Measurements from ENCODE around the gene CAND2.
A peak's percentile ranks its signal among the peaks of the same experiment; 100 is the strongest.

Gene CAND2

GRCh38 chr3:12796171-12797123 lies at the start of gene CAND2:
TSS of gene CAND2 (plus strand) at chr3:12796680. CDS start at chr3:12796721, 41 bp downstream.
- no peak for DNase-seq (ENCODE audit: low spot score)

- no peak for DNase-seq (ENCODE audit: low spot score)
Measured at GRCh38 chr3:12748477-12748876, 48.0 kb upstream of the CAND2 start.

GRCh38 chr3:12750223-12750622 lies 46.3 kb upstream of the CAND2 start:
- no peak for DNase-seq (ENCODE audit: low spot score)

- DNase-seq (ENCODE audit: low spot score), result peak; percentile 5
Measured at GRCh38 chr3:12750658-12751071, 45.8 kb upstream of the CAND2 start.

DNA sequence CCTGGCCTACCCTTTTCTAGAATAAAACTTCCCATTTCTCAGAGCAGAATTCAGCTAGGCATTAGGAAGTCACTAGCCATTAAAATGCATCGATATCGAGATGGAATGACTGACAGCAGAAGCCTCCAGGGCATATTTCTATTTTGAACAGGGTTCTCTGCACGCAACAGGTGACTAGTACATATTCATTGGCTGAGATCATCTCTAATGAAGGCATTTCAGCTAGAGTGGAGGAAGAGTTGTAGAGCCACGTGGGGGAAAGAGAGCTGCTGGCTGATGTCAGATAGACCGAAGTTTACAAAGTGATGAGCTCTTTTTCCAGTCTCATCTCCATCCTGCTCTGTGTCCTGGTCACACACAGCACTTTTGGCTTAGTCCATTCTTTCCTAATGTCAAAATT lies 44.9 kb upstream of the CAND2 start:
- no peak for DNase-seq (ENCODE audit: low spot score)

DNA sequence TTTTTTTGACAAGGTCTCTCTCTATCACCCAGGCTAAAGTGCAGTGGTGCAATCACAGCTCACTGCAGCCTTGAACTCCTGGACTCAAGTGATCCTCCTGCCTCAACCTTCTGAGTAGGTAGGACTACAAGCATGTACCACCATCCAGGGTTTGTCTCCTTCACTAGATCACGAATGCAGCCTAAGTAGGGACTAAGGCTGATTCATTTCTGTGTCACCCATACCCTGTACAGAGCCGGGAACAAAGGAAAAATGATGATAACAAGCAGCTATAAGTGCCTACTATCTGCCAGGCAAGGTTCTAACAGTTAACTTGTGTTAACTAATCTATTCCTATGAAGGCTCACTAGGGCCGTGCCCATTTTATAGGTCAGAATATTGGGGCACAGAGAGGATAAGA lies 44.4 kb upstream of the CAND2 start:
- DNase-seq (ENCODE audit: low spot score), result no peak

DNA sequence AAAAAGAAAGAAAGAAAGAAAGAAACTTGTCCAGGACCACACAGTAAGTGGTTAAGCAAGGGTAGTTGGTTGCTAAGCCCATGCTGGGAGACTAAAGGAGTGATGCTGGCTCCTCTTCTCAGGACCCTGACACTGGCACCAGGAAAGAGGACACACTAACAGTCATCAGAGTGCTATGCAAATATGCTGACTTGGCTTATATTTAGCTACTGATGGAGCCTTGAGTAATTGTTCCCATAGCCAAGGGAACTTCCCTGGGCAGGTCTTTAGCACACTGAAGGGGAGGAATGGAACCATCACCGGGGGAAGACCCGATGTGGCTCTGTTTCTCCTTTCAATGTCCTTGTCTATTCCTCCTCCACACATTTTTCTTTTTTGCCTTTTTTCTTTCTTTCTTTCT lies 43.7 kb upstream of the CAND2 start:
- no peak for DNase-seq (ENCODE audit: low spot score)

DNA sequence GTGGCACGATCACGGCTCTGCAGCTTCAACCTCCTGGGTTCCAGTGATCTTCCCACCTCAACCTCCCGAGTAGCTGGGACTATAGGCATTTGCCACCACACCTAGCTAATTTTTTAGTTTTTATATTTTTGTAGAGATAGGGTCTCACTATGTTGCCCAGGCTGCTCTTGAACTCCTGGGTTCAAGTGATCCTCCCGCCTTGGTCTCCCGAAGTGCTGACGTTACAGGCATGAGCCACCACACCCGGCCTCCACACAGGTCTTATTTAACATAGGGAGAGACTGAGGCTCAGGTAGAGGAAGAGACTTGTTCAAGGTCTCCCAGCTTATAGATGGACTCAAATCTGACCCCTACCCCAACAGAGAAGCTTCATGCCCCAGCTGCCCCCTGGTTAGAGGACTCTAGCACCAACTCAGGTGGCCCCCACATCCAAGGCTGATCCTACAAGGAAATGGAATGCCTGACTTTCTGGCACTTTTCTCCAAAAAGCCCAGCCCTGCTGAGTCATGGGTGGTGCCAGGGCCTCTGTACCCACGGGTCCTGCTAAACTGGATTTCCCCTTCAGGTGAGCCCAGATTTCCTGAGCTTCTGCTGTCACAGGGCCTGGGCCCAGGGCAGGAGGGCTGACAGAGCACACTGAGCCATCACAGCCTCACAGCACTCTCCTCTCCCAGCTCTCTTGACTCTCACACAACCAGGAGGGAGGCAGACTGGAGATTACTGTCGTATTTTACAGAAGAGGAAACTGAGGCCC lies 43.0 kb upstream of the CAND2 start:
- no peak for DNase-seq (ENCODE audit: low spot score)

DNA sequence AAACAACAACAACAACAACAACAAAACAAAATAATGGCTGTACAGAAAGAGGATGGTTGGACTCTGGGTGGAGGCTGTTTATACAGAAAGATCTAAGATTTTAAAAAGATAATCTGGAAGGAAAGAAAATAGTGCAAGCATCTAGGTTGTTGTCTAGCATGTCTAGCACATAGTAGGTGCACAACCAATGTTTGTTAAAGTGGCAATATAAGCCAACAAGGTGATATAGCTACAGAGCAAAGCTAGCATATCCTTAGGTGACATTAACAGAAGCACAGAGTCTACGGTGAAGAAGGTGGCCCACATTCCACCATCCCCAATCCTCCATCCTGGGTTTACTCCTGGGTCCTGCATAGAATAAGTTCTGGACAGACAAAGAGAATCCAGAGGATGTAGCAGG lies 42.2 kb upstream of the CAND2 start:
- DNase-seq (ENCODE audit: low spot score), result no peak

DNA sequence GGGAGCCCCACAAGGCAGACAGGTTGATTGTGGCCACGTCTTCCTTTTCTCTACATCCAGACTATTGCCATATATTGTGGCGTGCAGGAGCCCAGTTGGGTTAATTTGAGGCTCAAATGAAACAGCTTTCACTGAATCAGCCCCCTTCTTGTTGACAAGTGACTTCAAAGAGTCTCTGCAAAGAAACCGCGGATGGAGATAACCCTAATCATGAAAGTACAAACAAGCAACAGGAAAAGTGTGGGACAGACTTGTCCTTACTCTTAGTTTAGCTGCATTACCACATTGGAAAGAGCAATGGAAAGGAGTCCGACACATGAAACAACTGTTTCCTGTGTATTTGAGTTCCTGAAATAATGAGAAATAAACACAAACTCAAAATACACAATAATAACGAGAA lies 40.7 kb upstream of the CAND2 start:
- no peak for DNase-seq (ENCODE audit: low spot score)

DNA sequence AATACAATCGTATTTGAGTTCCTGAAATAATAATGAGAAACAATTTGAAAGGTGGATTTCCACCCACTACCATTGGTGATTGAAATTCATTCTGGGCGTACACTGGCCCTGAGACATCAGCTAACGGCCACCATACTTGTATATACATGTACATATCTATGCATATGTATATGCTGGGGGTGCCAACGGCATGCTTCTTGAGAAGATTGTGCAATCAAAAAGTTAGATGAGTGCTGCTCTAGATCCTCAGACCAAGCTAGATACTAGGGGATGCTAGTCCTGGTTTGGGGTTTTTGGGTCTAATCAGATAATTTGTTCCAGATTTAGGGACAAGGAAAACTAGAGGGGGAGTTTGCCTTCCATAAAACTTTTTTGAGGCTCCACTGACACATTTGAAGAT lies 40.3 kb upstream of the CAND2 start:
- DNase-seq (ENCODE audit: low spot score), result no peak

DNA sequence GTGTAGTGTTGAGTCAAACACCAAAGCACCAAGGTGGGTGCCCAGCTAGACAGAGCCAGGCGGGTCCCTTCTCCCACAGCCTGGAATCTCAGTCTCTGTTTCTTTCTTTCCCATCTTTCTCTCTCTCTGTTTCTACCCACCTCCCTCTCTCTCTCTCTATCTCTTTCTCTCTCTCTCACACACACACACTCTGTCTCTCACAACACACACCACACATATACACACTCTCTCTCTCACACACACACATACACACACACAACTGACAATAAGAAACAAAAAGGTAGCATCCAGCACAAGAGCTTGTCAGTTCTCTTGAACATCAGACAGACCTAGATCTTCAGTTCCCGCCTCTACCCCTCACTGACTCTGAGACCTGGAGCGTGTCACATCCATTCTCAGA lies 39.8 kb upstream of the CAND2 start:
- no peak for DNase-seq (ENCODE audit: low spot score)

GRCh38 chr3:12758025-12758781 lies 38.3 kb upstream of the CAND2 start:
- DNase-seq (ENCODE audit: low spot score), result no peak

DNA sequence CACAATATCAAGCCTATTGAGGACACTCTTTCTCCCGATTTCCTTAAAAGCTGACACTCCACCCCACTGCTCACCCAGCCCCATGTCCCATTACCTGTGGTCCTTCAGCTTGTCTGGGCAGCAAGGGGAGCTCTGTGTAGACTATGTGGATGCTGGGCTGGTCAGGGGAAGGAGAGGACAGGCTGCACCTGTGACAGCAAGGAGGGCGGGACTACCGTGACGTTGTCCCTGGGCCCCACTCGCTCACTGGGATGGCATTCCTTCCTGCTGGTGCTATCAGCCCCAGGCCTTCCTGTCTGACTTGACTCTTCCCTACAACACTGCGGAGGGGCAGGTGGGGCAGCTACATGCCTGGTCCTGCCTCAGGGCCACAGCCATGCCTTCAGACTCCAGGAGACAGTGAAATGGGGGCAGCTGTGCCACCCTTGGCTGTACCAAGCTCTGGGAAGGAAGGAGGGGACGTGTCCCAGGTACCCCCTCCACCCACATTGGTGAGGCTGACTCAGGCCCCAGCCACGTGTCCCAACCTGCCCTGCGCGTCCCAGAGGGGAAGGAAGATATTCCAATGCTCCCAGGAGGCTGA lies 37.3 kb upstream of the CAND2 start, which contains the start of gene TMEM40:
TSS of gene TMEM40 (minus strand) at position 163 of the 583 bp plus-strand sequence. CDS start 9,427 bp downstream, outside the sequence.
- DNase-seq (ENCODE audit: low spot score), result no peak

GRCh38 chr3:12759693-12760565 lies 36.6 kb upstream of the CAND2 start:
- no peak for DNase-seq (ENCODE audit: low spot score)

DNA sequence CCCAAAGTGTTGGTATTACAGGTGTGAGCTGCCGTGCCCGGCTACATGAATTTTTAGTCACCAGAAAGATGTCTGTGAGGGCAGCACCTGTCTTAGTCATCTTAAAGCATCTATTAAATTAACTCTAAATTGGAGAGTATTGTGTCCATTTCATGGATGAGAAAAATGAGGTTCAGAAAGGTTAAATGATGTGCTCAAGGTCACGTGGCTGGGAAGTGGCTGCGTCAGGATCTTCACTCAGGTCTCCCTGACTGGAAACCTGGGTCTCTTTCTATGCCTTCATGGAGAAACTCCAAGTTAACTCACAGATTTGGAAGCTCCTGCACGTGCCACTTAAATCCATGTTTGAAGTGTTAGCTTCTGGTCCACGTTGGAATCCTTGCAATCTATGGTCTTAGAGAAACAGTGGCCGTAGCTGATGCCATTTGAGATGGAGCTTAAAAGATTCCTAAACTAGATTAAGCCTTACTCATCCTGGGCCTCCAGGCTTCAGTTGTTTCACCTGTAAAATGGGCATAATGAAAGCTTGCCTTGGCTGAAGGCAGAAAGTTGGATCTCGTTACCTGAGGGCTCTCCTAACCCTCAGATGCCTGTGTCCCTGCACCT lies 32.2 kb upstream of the CAND2 start:
- DNase-seq (ENCODE audit: low spot score), result no peak

GRCh38 chr3:12766541-12766940 lies 29.9 kb upstream of the CAND2 start:
- no peak for DNase-seq (ENCODE audit: low spot score)

GRCh38 chr3:12768579-12769527 lies 27.6 kb upstream of the CAND2 start:
- no peak for DNase-seq (ENCODE audit: low spot score)

GRCh38 chr3:12769761-12770160 lies 26.7 kb upstream of the CAND2 start:
- DNase-seq (ENCODE audit: low spot score), result no peak
